ENCODE data around the gene PI16.

PI16 gene

DNA sequence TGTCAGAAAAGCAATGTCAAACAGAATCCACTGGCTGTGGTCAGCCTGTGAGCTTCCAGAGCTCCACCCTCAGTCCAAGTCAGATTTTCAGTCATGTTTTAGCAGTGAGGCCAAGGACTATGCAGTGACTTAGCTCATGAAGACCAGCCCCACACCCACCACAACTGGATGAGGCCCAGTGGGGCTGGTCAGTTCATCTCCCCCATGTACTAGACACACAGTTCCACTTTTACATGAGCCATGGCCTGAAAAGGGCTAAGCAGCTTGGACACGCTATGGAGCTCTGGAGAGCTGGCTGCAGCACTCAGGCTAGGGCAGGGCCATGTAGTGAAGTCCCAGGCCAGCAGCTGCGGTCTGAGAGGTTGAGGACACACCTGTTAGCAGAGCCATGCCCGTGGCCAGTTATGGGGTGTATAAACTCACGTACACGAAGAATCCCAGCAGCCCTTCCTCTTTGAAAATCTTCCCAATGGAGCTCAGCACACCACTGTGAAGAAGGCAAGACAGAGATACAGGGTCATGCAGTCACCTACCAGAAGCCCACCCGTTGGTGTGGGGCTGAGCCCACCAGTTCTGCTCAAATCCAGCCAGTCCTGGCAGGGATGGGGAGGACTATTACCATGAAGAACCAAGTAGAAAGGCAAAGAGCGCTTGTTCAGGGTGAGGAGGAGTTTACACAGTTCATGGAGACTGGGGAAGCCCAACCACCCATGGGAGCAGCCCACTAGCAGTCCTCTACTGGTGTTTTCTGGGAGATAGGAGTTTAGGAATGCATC, 20.9 kb downstream of the PI16 start:
- no peak for DNase-seq (ENCODE audit: low read depth)
- H3K4me3 ChIP-seq (ENCODE audit: low read depth, low read length): no peak overlapping the region
- TF ChIP-seq, protein P1, sequence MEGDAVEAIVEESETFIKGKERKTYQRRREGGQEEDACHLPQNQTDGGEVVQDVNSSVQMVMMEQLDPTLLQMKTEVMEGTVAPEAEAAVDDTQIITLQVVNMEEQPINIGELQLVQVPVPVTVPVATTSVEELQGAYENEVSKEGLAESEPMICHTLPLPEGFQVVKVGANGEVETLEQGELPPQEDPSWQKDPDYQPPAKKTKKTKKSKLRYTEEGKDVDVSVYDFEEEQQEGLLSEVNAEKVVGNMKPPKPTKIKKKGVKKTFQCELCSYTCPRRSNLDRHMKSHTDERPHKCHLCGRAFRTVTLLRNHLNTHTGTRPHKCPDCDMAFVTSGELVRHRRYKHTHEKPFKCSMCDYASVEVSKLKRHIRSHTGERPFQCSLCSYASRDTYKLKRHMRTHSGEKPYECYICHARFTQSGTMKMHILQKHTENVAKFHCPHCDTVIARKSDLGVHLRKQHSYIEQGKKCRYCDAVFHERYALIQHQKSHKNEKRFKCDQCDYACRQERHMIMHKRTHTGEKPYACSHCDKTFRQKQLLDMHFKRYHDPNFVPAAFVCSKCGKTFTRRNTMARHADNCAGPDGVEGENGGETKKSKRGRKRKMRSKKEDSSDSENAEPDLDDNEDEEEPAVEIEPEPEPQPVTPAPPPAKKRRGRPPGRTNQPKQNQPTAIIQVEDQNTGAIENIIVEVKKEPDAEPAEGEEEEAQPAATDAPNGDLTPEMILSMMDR (conservative IDR thresholded peaks at IDR 0.05; ENCODE audit: low read depth, low read length): no peak

- TF ChIP-seq, protein P1 (conservative IDR thresholded peaks at IDR 0.05; ENCODE audit: low read depth, low read length): no peak
- no peak for DNase-seq (ENCODE audit: low read depth)
- no peak overlapping the region for H3K4me3 ChIP-seq (ENCODE audit: low read depth, low read length)
Measured at GRCh38 chr6:36976007-36976264, 21.4 kb downstream of the PI16 start.

DNA sequence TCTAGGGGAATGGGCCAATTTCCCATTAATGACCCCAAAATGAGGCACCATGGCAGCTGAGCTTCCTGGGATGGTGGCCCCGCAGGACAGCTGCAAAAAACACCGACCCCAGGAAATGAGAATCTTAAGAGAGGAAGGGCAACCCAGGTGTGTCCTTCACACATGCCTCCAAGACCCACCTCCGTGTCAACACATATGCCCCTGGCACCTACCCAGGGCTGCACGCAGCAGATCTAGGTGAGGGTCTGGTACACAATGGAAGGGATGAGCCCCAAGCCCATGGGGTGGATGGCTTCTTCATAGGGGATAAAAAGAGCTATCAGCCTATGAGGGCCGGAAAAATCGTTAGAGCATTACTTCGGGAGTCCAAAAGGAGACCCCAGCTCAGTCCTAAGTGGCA, 22.0 kb downstream of the PI16 start:
- TF ChIP-seq, protein P1 (conservative IDR thresholded peaks at IDR 0.05; ENCODE audit: low read depth, low read length): no peak

GRCh38 chr6:36976931-36977330, 22.4 kb downstream of the PI16 start:
- DNase-seq (ENCODE audit: low read depth): no peak
- TF ChIP-seq, protein P1 (conservative IDR thresholded peaks at IDR 0.05; ENCODE audit: low read depth, low read length): no peak
- H3K4me3 ChIP-seq (ENCODE audit: low read depth, low read length): no peak overlapping the region

More for the DNA sequence above, 22.0 kb downstream of the PI16 start:
- no peak overlapping the region for H3K4me3 ChIP-seq (ENCODE audit: low read depth, low read length)
- no peak for DNase-seq (ENCODE audit: low read depth)

- TF ChIP-seq, protein P1 (conservative IDR thresholded peaks at IDR 0.05; ENCODE audit: low read depth, low read length): peak; percentile 61
- H3K4me3 ChIP-seq (ENCODE audit: low read depth, low read length): no peak overlapping the region
- DNase-seq (ENCODE audit: low read depth): peak; percentile 28
Measured at GRCh38 chr6:36977470-36977941, 23.0 kb downstream of the PI16 start.

GRCh38 chr6:36978421-36979346, 24.1 kb downstream of the PI16 start:
- DNase-seq (ENCODE audit: low read depth): no peak
- TF ChIP-seq, protein P1 (conservative IDR thresholded peaks at IDR 0.05; ENCODE audit: low read depth, low read length): no peak
- H3K4me3 ChIP-seq (ENCODE audit: low read depth, low read length): no peak overlapping the region

All from choroid plexus epithelial cell (primary cell).